Esophagus squamous epithelium (tissue), 4 donors: ENCODE data around the gene SIGLEC15.

Source experiments
- CTCF ChIP-seq, 6 experiments: fragments of 450-650 bp in 4 of 6; fragments of 200-600 bp in 2 of 6; sonication (generic) in 2 of 6; IDR thresholded peaks; one replicate each; pipeline ENCODE4 v1.5.1; 2016 to 2019; ENCODE audit warnings: antibody characterized with exemption in 6 of 6, mild to moderate bottlenecking in 4 of 6, moderate library complexity in 4 of 6
- POLR2A ChIP-seq, 4 donors: fragments of 450-650 bp; IDR thresholded peaks; one replicate each; pipeline ENCODE4 v1.6.1; 2017; ENCODE audit warnings: antibody characterized with exemption in 4 of 4, mild to moderate bottlenecking in 4 of 4, moderate library complexity in 3 of 4

GRCh38 chr18:45836242-45837205 lies 11.0 kb downstream of the SIGLEC15 start:
- TF ChIP-seq CTCF (IDR thresholded peaks at IDR 0.05) (no peak), POLR2A (IDR thresholded peaks at IDR 0.05) (no peak)
